A673 (cell line): Measurements from ENCODE around the gene MAP2K5. TPM values are rescaled to one million over a fixed set of nuclear protein-coding genes. Genes with fewer than 3 reads are reported as not detected.

Experiments used
- BruUV-seq: library from RNA; stranded (reverse); fragments of 400-500 nt; replicated peaks from 2 replicates; lab custom pipeline; 2021; lab: Mats Ljungman, UMichigan
- CTCF ChIA-PET: fragments of 300-600 bp; sonication (Branson Sonifier 250); formaldehyde crosslinking; loops from one replicate; lab custom pipeline; 2022; ENCODE audit warnings: antibody characterized with exemption; lab: Charles Lee
- POLR2A ChIA-PET: fragments of 300-600 bp; sonication (Branson Sonifier 250); formaldehyde crosslinking; loops from one replicate; lab custom pipeline; 2022; ENCODE audit warnings: antibody characterized with exemption; ENCODE audit not compliant: low non-redundant PET; lab: Charles Lee
- DNase-seq: peaks from one replicate; pipeline ENCODE4 v3.0.0-alpha.2; 2015; ENCODE audit warnings: low spot score
- H3K27ac ChIP-seq: fragments of 200-600 bp; sonication (generic); 2 replicates; pipeline ENCODE4 v1.5.1; 2016; ENCODE audit warnings: mixed run types, low read depth, mild to moderate bottlenecking, mixed read lengths, antibody characterized with exemption, low read length; ENCODE audit not compliant: poor library complexity, severe bottlenecking
- H3K27me3 ChIP-seq: fragments of 200-600 bp; sonication (generic); replicated peaks from 2 replicates; pipeline ENCODE4 v1.6.1; 2017; ENCODE audit warnings: mixed run types, low read depth, mild to moderate bottlenecking, mixed read lengths, antibody characterized with exemption, low read length; ENCODE audit not compliant: insufficient read depth, poor library complexity
- H3K36me3 ChIP-seq: fragments of 200-600 bp; sonication (generic); 2 replicates; pipeline ENCODE4 v1.6.1; 2016; ENCODE audit warnings: mixed run types, mild to moderate bottlenecking, mixed read lengths, antibody characterized with exemption, low read length; ENCODE audit not compliant: insufficient read depth, poor library complexity, severe bottlenecking
- H3K4me1 ChIP-seq: fragments of 200-600 bp; sonication (generic); 2 replicates; pipeline ENCODE4 v1.6.1; 2017; ENCODE audit warnings: mixed run types, mild to moderate bottlenecking, mixed read lengths, antibody characterized with exemption, low read length; ENCODE audit not compliant: insufficient read depth, poor library complexity, severe bottlenecking
- H3K4me3 ChIP-seq: fragments of 200-600 bp; sonication (generic); 2 replicates; pipeline ENCODE4 v1.5.1; 2016; ENCODE audit warnings: low read depth, mixed run types, mild to moderate bottlenecking, mixed read lengths, low read length; ENCODE audit not compliant: poor library complexity, severe bottlenecking
- H3K9me3 ChIP-seq: fragments of 200-600 bp; sonication (generic); 2 replicates; pipeline ENCODE4 v1.6.1; 2016; ENCODE audit warnings: mixed run types, low read depth, mild to moderate bottlenecking, mixed read lengths, antibody characterized with exemption, low read length; ENCODE audit not compliant: poor library complexity, severe bottlenecking
- EZH2 ChIP-seq: fragments of 200-600 bp; sonication (generic); IDR thresholded peaks from 2 replicates; pipeline ENCODE4 v1.6.1; 2017; ENCODE audit warnings: borderline replicate concordance, low read depth, mild to moderate bottlenecking, mixed read lengths, antibody characterized with exemption, low read length; ENCODE audit not compliant: poor library complexity, severe bottlenecking
- intact Hi-C: fragments of 100-400 bp; cut with micrococcal nuclease; formaldehyde crosslinking; loops from one replicate; pipeline ENCODE4 v1.10.0; 2022; ENCODE audit not compliant: unreplicated experiment
- total RNA-seq: library from RNA; stranded (reverse); gene quantifications from 2 replicates; pipeline ENCODE4 v1.2.3, GENCODE V29; 2021
- TF ChIP-seq, protein P1 (sequence below): fragments of 300-800, 200-600 bp; sonication (generic); conservative IDR thresholded peaks from 2 replicates; pipeline ENCODE4 v1.5.1; 2017; ENCODE audit warnings: low read depth, mild to moderate bottlenecking, antibody characterized with exemption, low read length, moderate library complexity, mixed read lengths

Gene MAP2K5
- total RNA-seq, 1 experiment from 2014 or later = 62.8 TPM

DNA sequence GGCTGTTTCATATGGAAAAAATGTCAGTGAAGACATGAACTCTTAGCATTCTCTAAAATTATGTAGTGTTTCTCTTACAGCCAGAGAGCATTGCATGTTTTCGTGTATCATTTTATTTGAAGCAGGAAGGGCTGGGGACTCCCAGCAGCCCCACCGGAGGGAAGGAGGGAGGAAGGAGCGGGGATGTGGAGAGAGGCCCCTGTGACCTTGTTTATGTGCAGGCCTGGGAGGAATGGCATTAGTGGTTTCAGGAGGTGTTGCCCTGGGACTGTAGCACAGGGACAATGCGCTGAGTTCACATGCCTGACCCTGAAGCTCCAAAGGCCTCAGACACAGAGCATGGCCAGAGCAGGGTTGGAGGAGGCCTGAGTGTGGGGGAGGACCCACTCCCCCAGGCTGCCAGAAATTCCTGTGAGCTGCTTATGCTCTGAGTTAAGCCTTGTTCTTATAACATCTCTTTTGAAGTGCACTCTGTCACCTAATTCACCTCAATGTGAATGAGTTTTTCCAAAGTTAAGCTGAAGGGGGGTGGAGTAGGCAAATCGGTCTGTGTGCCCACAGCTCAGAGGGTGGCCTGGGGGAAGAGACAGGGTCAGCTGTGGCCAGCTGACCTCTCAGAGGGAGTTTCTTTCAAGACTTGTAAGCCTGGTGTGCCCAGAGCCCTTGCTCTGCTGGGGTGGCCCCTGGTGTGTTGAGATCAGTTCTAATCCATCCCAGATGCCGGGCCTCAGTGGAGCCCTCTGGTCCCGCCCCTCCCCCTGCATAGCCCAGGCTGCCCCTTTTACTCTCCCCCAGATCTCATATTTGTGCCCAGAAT is 301.3 kb downstream of the MAP2K5 start:
- intact Hi-C loops = no loop called here
- POLR2A ChIA-PET = no interaction called here
- no peaks in the 10 kb centered on the region for H3K36me3 ChIP-seq
- no TSS peak for BruUV-seq
- H3K27ac ChIP-seq = no peak overlapping the region
- no peaks in the 10 kb centered on the region for H3K27me3 ChIP-seq
- TF ChIP-seq, protein P1, sequence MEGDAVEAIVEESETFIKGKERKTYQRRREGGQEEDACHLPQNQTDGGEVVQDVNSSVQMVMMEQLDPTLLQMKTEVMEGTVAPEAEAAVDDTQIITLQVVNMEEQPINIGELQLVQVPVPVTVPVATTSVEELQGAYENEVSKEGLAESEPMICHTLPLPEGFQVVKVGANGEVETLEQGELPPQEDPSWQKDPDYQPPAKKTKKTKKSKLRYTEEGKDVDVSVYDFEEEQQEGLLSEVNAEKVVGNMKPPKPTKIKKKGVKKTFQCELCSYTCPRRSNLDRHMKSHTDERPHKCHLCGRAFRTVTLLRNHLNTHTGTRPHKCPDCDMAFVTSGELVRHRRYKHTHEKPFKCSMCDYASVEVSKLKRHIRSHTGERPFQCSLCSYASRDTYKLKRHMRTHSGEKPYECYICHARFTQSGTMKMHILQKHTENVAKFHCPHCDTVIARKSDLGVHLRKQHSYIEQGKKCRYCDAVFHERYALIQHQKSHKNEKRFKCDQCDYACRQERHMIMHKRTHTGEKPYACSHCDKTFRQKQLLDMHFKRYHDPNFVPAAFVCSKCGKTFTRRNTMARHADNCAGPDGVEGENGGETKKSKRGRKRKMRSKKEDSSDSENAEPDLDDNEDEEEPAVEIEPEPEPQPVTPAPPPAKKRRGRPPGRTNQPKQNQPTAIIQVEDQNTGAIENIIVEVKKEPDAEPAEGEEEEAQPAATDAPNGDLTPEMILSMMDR = no peak
- no peak for TF ChIP-seq EZH2
- no peaks in the 10 kb centered on the region for H3K9me3 ChIP-seq
- no peak overlapping the region for H3K4me3 ChIP-seq
- CTCF ChIA-PET = no interaction called here
- peaks cover 6% of the 10 kb centered on the region for H3K4me1 ChIP-seq
- DNase-seq = no peak

GRCh38 chr15:67845974-67846373 is 303.5 kb downstream of the MAP2K5 start:
- Histone ChIP-seq H3K36me3 (no peaks in the 10 kb centered on the region), H3K9me3 (no peaks in the 10 kb centered on the region), H3K27ac (no peak overlapping the region), H3K27me3 (no peaks in the 10 kb centered on the region), H3K4me1 (peaks cover 5% of the 10 kb centered on the region), H3K4me3 (no peak overlapping the region)
- ChIA-PET CTCF (no interaction called here), POLR2A (no interaction called here)
- no TSS peak for BruUV-seq
- TF ChIP-seq, protein P1 = no peak
- no peak for TF ChIP-seq EZH2
- intact Hi-C loops = no loop called here
- DNase-seq = no peak

DNA sequence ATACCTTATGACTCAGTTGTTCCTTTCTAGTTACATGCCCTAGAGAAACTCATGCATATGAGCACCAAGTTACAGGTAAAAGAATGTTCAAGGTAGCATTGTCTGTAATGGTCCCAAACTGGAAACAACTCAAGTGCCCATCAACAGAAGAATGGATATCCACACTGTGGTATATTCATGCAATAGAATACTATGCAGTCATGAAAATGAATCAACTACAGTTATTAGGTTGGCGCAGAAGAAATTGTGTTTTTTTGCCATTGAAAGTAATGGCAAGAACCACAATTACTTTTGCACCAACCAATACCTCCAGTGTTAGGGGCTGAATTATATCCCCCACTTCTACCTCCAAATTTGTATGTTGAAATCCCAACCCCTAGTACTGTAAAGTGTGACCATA is 307.0 kb downstream of the MAP2K5 start:
- no peak for TF ChIP-seq EZH2
- TF ChIP-seq, protein P1 = no peak
- H3K9me3 ChIP-seq = no peaks in the 10 kb centered on the region
- ChIA-PET CTCF (no interaction called here), POLR2A (no interaction called here)
- BruUV-seq = no TSS peak
- no peaks in the 10 kb centered on the region for H3K4me1 ChIP-seq
- intact Hi-C loops = no loop called here
- H3K4me3 ChIP-seq = no peak overlapping the region
- no peaks in the 10 kb centered on the region for H3K36me3 ChIP-seq
- H3K27me3 ChIP-seq = no peaks in the 10 kb centered on the region
- DNase-seq = no peak
- no peak overlapping the region for H3K27ac ChIP-seq
